NCI-H2227 (cell line): Measurements from ENCODE around the gene DUS1L.

ENCODE experiments used
- DNase-seq: peaks from one replicate; lab custom pipeline; 2025; ENCODE audit not compliant: unreplicated experiment; lab: John Stamatoyannopoulos, UW

Gene DUS1L

GRCh38 chr17:82056729-82057621 is 8.6 kb downstream of the DUS1L start:
- no peak for DNase-seq

DNA sequence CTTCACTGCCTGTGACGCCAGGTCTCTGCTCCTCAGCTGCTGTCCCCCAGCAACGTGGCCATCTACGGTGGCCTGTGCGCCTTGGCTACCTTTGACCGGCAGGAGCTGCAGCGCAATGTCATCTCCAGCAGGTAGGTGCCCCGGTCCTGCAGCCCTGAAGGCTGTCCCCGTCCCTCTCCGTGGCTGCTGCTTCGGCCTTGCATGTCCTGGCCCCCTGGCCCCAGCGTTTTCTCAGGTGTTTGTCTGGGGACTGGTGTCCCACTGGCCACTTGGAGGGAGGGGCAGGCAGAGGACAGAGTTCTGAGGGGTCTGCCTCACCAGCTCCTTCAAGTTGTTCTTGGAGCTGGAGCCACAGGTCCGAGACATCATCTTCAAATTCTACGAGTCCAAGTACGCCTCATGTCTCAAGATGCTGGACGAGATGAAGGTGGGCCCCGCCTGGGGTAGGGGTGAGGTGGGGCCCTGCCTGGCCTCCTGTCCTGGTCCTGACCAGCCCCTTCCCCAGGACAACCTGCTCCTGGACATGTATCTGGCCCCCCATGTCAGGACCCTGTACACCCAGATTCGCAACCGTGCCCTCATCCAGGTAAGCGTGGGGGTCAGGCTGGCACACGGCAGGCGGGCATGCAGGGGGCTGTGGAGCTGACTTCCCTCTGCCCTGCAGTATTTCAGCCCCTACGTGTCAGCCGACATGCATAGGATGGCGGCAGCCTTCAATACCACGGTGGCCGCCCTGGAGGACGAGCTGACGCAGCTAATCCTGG is 9.5 kb downstream of the DUS1L start:
- DNase-seq, result no peak

GRCh38 chr17:82055023-82055964 is 10.3 kb downstream of the DUS1L start:
- no peak for DNase-seq

- no peak for DNase-seq
Measured at GRCh38 chr17:82054351-82055022, 11.1 kb downstream of the DUS1L start.

- DNase-seq, result no peak
Measured at GRCh38 chr17:82053556-82054263, 11.9 kb downstream of the DUS1L start.

DNA sequence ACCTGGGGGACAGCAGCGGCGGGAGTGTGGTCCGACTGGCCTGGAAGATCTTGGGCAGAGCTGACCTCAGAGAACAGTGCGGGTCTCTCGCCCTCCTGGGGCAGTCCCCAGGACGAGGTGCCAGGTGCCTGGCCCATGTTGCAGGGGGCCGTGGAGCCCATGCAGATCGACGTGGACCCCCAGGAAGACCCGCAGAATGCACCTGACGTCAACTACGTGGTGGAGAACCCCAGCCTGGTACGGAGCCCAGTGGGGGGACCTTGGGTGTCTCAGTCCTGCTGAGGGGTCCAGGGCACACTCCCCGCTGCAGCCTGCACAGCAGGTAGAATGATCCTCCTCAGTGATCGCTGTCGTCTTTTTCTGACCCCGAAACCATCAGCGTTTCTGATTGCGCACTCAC is 12.5 kb downstream of the DUS1L start:
- DNase-seq, result no peak

DNA sequence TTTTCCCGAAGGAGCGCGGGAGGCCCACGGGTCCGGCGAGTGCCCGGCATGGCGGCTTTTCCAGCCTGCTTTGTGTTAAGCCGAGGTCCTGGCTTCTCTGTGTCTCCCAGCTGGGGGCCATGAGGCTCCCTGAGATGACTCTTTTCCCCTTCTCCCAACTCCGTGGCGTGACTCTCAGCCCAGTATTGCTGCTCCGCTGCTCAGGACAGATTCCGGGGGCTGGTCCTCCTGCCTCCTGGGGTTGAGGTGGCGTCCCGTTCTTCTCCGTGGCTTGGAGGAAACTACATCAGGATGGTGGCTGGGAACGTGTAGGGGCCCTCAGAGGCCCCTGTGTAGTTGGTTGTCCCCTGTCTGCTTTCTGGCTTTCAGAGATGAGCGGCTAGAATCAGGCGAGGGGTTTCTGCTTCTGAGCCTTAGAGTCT is 13.0 kb downstream of the DUS1L start:
- DNase-seq, result no peak

DNA sequence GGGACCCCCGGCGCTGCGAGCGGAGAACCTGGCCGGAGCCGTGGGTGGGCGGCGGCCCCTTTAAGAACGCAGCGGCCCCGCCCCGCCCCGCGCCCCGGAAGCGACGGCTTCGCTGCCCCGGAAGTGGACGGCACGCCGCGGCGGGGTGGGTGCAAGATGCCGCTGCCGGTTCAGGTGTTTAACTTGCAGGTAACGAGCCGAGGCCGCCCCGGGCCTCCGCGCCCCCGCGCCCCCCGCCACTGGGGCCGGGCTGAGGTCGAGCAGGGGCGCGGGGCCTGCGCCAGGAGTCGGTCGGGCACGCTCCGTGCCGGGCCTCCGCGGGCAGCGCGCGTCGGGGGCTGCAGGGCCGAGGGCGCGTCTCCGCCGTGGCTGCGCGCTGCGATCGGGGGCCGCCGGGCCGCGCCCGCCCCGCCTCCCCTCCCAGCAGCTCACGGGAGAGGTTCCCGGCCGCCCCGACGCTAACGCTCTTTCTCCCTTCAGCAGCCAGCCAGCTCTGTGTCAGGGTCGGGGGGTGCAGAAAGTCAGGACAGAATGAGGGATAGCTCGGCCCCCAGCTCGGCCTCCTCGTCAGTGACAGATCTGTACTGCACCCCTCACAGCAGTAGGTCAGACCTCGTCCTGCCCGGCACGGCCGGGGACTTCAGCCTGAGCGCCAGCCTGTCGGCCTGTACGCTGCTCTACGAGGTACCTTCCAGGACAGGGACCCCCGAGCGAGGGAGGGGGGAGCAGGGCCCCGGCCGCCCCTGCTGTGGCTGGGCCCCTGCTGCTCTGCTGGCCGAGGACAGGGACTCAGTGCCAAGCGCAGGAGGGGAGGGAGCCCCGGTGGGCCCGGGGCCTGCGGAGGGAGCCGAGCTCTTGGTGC is 13.6 kb downstream of the DUS1L start, which contains the start of the genes GPS1 and RFNG:
TSS of gene GPS1 (plus strand) at position 123 of the 862 bp plus-strand sequence. CDS start at position 157, 34 bp downstream.
TSS of gene RFNG (minus strand) at position 36 of the 862 bp plus-strand sequence. CDS start 45 bp downstream, outside the sequence.
- peak; percentile 85 for DNase-seq

- DNase-seq, result peak; percentile 26
Measured at GRCh38 chr17:82050761-82051641, 14.6 kb downstream of the DUS1L start.

DNA sequence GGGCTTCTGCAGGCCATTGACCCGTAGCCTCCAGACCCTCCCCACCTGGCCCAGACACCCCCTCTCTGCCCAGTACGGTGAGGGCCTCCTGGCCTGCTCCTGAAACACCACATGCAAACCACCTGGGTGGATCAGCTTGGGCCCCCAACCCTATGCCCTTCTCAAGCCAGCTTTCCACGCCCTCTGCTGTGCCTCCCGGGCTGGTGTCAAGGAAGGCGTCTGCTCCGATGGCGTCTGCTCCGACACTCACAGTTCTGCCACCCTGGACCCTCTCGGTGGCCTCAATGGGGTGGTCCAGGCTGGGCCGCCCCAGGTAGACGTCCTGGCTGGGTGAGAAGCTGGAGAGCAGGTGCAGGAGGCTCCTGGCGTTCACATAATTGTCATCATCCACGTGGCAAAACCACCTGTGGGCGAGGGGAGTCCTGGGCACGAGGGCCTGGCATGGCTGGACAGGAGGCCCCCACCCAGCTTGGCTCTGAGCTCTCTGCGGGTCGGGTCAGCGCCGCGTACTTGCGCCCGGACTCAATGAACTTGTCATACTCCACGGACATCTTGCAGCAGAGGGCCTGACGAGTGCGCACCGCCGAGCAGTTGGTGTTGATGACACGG is 15.3 kb downstream of the DUS1L start:
- no peak for DNase-seq

GRCh38 chr17:82049521-82049971 is 16.1 kb downstream of the DUS1L start:
- DNase-seq, result no peak

- no peak for DNase-seq
Measured at GRCh38 chr17:82049106-82049505, 16.5 kb downstream of the DUS1L start.

DNA sequence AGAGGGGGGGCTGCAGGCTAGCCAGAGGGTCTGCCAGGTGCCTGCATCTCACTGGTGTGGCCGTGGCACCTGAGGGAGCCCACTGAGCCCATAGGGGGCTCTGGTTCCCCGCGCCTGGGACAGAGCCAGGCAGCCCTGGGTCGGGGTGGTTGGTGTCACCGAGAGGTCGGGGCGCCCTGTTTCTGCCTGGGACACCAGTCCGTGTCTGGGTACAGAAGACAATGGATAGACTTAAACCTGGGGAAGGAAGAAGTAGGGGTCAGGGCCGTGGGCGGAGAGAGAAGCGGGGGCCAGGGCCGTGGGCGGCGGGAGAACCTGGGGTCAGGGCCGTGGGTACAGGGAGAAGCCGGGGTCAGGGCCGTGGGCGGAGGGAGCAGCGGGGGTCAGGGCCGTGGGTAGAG is 17.0 kb downstream of the DUS1L start:
- DNase-seq, result no peak

GRCh38 chr17:82047914-82048570 is 17.6 kb downstream of the DUS1L start:
- DNase-seq, result no peak

GRCh38 chr17:82047379-82047778 is 18.2 kb downstream of the DUS1L start:
- DNase-seq, result no peak

DNA sequence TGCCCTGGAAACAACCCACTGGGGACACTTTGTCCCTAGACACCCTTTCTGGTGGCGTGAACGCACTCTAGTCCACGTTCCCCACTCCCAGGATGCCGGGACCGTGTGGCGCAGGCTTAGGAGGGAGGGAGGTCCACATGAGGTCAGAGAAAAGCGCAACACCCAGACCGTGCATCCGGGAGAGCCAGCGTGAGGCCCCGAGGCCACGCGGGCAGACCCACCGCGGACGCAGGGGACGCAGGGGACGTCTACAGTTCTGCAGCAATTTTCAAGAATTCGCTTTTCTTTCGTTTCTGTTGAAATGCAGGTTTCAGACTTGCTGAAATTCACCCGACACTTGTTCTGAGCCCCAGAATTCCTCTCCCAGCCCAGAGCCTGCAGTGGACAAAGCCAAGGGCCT is 18.7 kb downstream of the DUS1L start:
- no peak for DNase-seq
